ENCODE results near the gene WASF3.

WASF3 gene

GRCh38 chr13:26548205-26548765 lies 9.2 kb upstream of the WASF3 start:
- DNase-seq = no peak

GRCh38 chr13:26549713-26550112 lies 7.8 kb upstream of the WASF3 start:
- DNase-seq = no peak

GRCh38 chr13:26551255-26551860 lies 6.1 kb upstream of the WASF3 start:
- DNase-seq = no peak

GRCh38 chr13:26555413-26555812 lies 2.1 kb upstream of the WASF3 start:
- no peak for DNase-seq

- no peak for DNase-seq
Observed at GRCh38 chr13:26557051-26557392, 461 bp upstream of the WASF3 start.

GRCh38 chr13:26558074-26558805 lies 757 bp downstream of the WASF3 start:
- DNase-seq = no peak

- no peak for DNase-seq
Observed at GRCh38 chr13:26558987-26559386, 1.5 kb downstream of the WASF3 start.

- DNase-seq = no peak
Observed at GRCh38 chr13:26560456-26560855, 3.0 kb downstream of the WASF3 start.

GRCh38 chr13:26561067-26561466 lies 3.6 kb downstream of the WASF3 start:
- DNase-seq = no peak

- no peak for DNase-seq
Observed at GRCh38 chr13:26561651-26562511, 4.4 kb downstream of the WASF3 start.

- no peak for DNase-seq
Observed at GRCh38 chr13:26562512-26562890, 5.0 kb downstream of the WASF3 start.

- no peak for DNase-seq
Observed at GRCh38 chr13:26563713-26564112, 6.2 kb downstream of the WASF3 start.

- DNase-seq = no peak
Observed at GRCh38 chr13:26568132-26568815, 10.8 kb downstream of the WASF3 start.

GRCh38 chr13:26571518-26571917 lies 14.0 kb downstream of the WASF3 start:
- DNase-seq = no peak

- no peak for DNase-seq
Observed at GRCh38 chr13:26575244-26575643, 17.8 kb downstream of the WASF3 start.

GRCh38 chr13:26579580-26579979 lies 22.1 kb downstream of the WASF3 start:
- DNase-seq = no peak

- no peak for DNase-seq
Observed at GRCh38 chr13:26583662-26584061, 26.2 kb downstream of the WASF3 start.

GRCh38 chr13:26584713-26585112 lies 27.2 kb downstream of the WASF3 start:
- DNase-seq = no peak

- no peak for DNase-seq
Observed at GRCh38 chr13:26585136-26585535, 27.7 kb downstream of the WASF3 start.

- DNase-seq = no peak
Observed at GRCh38 chr13:26587251-26587650, 29.8 kb downstream of the WASF3 start.

GRCh38 chr13:26589226-26589625 lies 31.7 kb downstream of the WASF3 start:
- DNase-seq = no peak

- no peak for DNase-seq
Observed at GRCh38 chr13:26589754-26590153, 32.3 kb downstream of the WASF3 start.

GRCh38 chr13:26590379-26590778 lies 32.9 kb downstream of the WASF3 start:
- no peak for DNase-seq

Data from NCI-H1436 treated with DMSO at 0.1 percent for 48 hours (cell line).